Upper lobe of left lung (tissue), 4 donors: Measurements from ENCODE around the gene TENM3.

Source experiments
- CTCF ChIP-seq, 6 experiments: fragments of 450-650 bp in 4 of 6; fragments of 200-600 bp in 2 of 6; sonication (generic) in 2 of 6; IDR thresholded peaks; one replicate each; pipeline ENCODE4 v1.5.1; 2016 to 2019; ENCODE audit warnings: antibody characterized with exemption in 6 of 6
- POLR2A ChIP-seq, 4 donors: fragments of 450-650 bp; IDR thresholded peaks; one replicate each; pipeline ENCODE4 v1.5.1; 2016 to 2017; ENCODE audit warnings: antibody characterized with exemption in 4 of 4, mild to moderate bottlenecking in 2 of 4

GRCh38 chr4:182839256-182839655 is 596.1 kb downstream of the TENM3 start:
- no peak for TF ChIP-seq POLR2A (IDR thresholded peaks at IDR 0.05)
- no peak for TF ChIP-seq CTCF (IDR thresholded peaks at IDR 0.05)
